ENCODE data around the gene C2CD2.
A peak's percentile ranks its signal among the peaks of the same experiment; 100 is the strongest.
"Not testable (repeated sequence)": the region's sequence is repeated elsewhere in the genome, so short reads cannot be mapped to it uniquely, and the experiment has no call there.

C2CD2 gene

GRCh38 chr21:41952568-41953248 lies 1.1 kb downstream of the C2CD2 start:
- peak overlapping the region; percentile 77 for H3K4me3 ChIP-seq (replicated peaks; ENCODE audit: low read depth, low read length)
- TF ChIP-seq, protein P1, sequence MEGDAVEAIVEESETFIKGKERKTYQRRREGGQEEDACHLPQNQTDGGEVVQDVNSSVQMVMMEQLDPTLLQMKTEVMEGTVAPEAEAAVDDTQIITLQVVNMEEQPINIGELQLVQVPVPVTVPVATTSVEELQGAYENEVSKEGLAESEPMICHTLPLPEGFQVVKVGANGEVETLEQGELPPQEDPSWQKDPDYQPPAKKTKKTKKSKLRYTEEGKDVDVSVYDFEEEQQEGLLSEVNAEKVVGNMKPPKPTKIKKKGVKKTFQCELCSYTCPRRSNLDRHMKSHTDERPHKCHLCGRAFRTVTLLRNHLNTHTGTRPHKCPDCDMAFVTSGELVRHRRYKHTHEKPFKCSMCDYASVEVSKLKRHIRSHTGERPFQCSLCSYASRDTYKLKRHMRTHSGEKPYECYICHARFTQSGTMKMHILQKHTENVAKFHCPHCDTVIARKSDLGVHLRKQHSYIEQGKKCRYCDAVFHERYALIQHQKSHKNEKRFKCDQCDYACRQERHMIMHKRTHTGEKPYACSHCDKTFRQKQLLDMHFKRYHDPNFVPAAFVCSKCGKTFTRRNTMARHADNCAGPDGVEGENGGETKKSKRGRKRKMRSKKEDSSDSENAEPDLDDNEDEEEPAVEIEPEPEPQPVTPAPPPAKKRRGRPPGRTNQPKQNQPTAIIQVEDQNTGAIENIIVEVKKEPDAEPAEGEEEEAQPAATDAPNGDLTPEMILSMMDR (IDR thresholded peaks at IDR 0.05; ENCODE audit: low read depth, low read length, missing control alignments) = no peak
- DNase-seq (ENCODE audit: extremely low read depth, low read depth) = no peak

GRCh38 chr21:41951876-41952567 lies 1.8 kb downstream of the C2CD2 start:
- TF ChIP-seq, protein P1 (IDR thresholded peaks at IDR 0.05; ENCODE audit: low read depth, low read length, missing control alignments) = no peak
- peak overlapping the region; percentile 77 for H3K4me3 ChIP-seq (replicated peaks; ENCODE audit: low read depth, low read length)
- no peak for DNase-seq (ENCODE audit: extremely low read depth, low read depth)

GRCh38 chr21:41950941-41951351 lies 2.9 kb downstream of the C2CD2 start:
- H3K4me3 ChIP-seq (replicated peaks; ENCODE audit: low read depth, low read length) = no peak overlapping the region
- TF ChIP-seq, protein P1 (IDR thresholded peaks at IDR 0.05; ENCODE audit: low read depth, low read length, missing control alignments) = no peak
- DNase-seq (ENCODE audit: extremely low read depth, low read depth) = no peak

- H3K4me3 ChIP-seq (replicated peaks; ENCODE audit: low read depth, low read length); DNase-seq (ENCODE audit: extremely low read depth, low read depth): not testable (repeated sequence)
These were observed 4.2 kb downstream of the C2CD2 start for GRCh38 chr21:41949631-41950030.

DNA sequence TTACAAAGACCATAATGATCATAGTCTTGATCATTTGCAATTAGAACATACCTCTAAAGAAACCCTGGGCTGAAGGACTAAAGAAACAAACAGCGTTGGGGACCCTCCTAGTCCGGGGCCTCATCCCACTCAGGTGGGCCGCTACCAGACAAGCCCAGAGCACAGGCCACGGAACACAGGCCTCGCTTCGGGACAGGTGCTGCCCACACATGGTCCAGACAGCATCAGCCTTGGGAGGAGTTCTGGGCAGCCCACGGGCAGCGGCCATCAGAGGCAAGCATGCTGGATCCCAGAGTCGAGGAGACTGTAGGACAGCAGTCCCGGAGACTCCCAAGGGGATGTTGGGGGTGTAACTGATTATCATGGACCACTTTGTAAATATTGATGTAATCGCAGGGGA lies 4.9 kb downstream of the C2CD2 start:
- H3K4me3 ChIP-seq (replicated peaks; ENCODE audit: low read depth, low read length) = no peak overlapping the region
- TF ChIP-seq, protein P1 (IDR thresholded peaks at IDR 0.05; ENCODE audit: low read depth, low read length, missing control alignments) = no peak
- no peak for DNase-seq (ENCODE audit: extremely low read depth, low read depth)

- TF ChIP-seq, protein P1 (IDR thresholded peaks at IDR 0.05; ENCODE audit: low read depth, low read length, missing control alignments) = no peak
- no peak for DNase-seq (ENCODE audit: extremely low read depth, low read depth)
- no peak overlapping the region for H3K4me3 ChIP-seq (replicated peaks; ENCODE audit: low read depth, low read length)
These were observed 5.5 kb downstream of the C2CD2 start for GRCh38 chr21:41948078-41948895.

- no peak for DNase-seq (ENCODE audit: extremely low read depth, low read depth)
- TF ChIP-seq, protein P1 (IDR thresholded peaks at IDR 0.05; ENCODE audit: low read depth, low read length, missing control alignments) = no peak
- no peak overlapping the region for H3K4me3 ChIP-seq (replicated peaks; ENCODE audit: low read depth, low read length)
These were observed 7.8 kb downstream of the C2CD2 start for GRCh38 chr21:41945982-41946381.

Measured in HFF-Myc (cell line).